Measurements from ENCODE around the gene NDUFB10.

NDUFB10 gene

GRCh38 chr16:1987198-1987597 lies 27.9 kb downstream of the NDUFB10 start:
- Histone ChIP-seq H3K27me3 (peaks cover 3 to 38% of the 10 kb centered on the region in 2 donors), H3K4me3 (no peak overlapping the region), H3K9me3 (no peaks in the 10 kb centered on the region), H3K4me1 (peaks cover 8 to 55% (median 40%) of the 10 kb centered on the region in 4 donors), H3K36me3 (peaks cover 11 to 23% (median 11%) of the 10 kb centered on the region in 3 donors), H3K27ac (no peak overlapping the region)
- intact Hi-C loops (cut with DNase I; ENCODE audit: low total_unique reads) = no loop called here
- no peak for DNase-seq
- TF ChIP-seq CTCF (IDR thresholded peaks at IDR 0.05) = no peak

GRCh38 chr16:1989209-1990100 lies 30.1 kb downstream of the NDUFB10 start, which contains the start of gene SYNGR3:
SYNGR3 (plus strand) TSS chr16:1989970; CDS start chr16:1990103, 133 bp downstream.
- Histone ChIP-seq H3K27me3 (peaks cover 3 to 48% of the 10 kb centered on the region in 2 donors), H3K9me3 (no peaks in the 10 kb centered on the region), H3K27ac (no peak within 1 kb of the TSS), H3K36me3 (peaks cover 11 to 23% (median 11%) of the 10 kb centered on the region in 3 donors), H3K4me3 (no peak within 1 kb of the TSS), H3K4me1 (peaks cover 0 to 50% (median 40%) of the 10 kb centered on the region in 4 donors)
- TF ChIP-seq CTCF (IDR thresholded peaks at IDR 0.05) = no peak
- no peak for DNase-seq
- intact Hi-C loops (cut with DNase I; ENCODE audit: low total_unique reads) = no loop called here

- no peak overlapping the region for H3K4me3 ChIP-seq
- DNase-seq = no peak
These were observed 30.7 kb downstream of the NDUFB10 start for GRCh38 chr16:1990101-1990350.

GRCh38 chr16:1990351-1991134 lies 31.2 kb downstream of the NDUFB10 start:
- no peak for TF ChIP-seq CTCF (IDR thresholded peaks at IDR 0.05)
- Histone ChIP-seq H3K9me3 (no peaks in the 10 kb centered on the region), H3K27me3 (peaks cover 3 to 48% of the 10 kb centered on the region in 2 donors), H3K27ac (no peak overlapping the region), H3K4me1 (peaks cover 0 to 39% (median 30%) of the 10 kb centered on the region in 4 donors), H3K4me3 (no peak overlapping the region), H3K36me3 (peaks cover 9 to 23% (median 11%) of the 10 kb centered on the region in 3 donors)
- no peak for DNase-seq
- intact Hi-C loops (cut with DNase I; ENCODE audit: low total_unique reads) = no loop called here

More at GRCh38 chr16:1990101-1990350, 30.7 kb downstream of the NDUFB10 start:
- H3K4me1 ChIP-seq = peaks cover 0 to 44% (median 34%) of the 10 kb centered on the region in 4 donors
- no peak overlapping the region for H3K27ac ChIP-seq
- intact Hi-C loops (cut with DNase I; ENCODE audit: low total_unique reads) = no loop called here
- no peak for TF ChIP-seq CTCF (IDR thresholded peaks at IDR 0.05)
- peaks cover 11 to 23% (median 11%) of the 10 kb centered on the region in 3 donors for H3K36me3 ChIP-seq
- peaks cover 3 to 48% of the 10 kb centered on the region in 2 donors for H3K27me3 ChIP-seq
- H3K9me3 ChIP-seq = no peaks in the 10 kb centered on the region

DNA sequence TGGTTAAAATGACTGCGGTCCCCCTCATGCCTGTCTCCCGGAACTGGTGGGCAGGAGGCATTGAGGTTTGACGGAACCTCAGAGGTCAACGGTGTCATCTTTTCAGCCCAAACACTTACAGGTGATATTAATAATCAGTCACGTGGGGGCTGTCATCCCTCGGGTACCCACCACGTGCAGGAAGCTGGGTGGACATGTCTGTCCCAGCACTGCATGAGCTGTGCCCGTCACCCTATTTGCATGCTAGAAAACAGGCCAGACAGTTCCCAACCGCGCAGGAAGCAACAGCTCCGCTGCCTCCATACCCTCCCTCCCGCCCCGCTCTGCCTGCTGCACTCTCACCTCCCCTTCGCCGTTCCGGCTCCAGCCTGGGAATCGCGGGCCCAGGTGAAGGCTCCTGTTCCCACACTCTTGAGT lies 31.8 kb downstream of the NDUFB10 start:
- H3K4me3 ChIP-seq = no peak overlapping the region
- no peak for TF ChIP-seq CTCF (IDR thresholded peaks at IDR 0.05)
- DNase-seq = no peak
- H3K36me3 ChIP-seq = peaks cover 5 to 17% (median 5%) of the 10 kb centered on the region in 3 donors
- peaks cover 0 to 35% (median 30%) of the 10 kb centered on the region in 4 donors for H3K4me1 ChIP-seq
- peaks cover 3 to 48% of the 10 kb centered on the region in 2 donors for H3K27me3 ChIP-seq
- intact Hi-C loops (cut with DNase I; ENCODE audit: low total_unique reads) = no loop called here
- no peaks in the 10 kb centered on the region for H3K9me3 ChIP-seq
- no peak overlapping the region for H3K27ac ChIP-seq

All from tibial artery (tissue), 4 donors.